GM23338 (cell line): ENCODE results near the gene STKLD1. TPM values are rescaled to one million over a fixed set of nuclear protein-coding genes. Genes with fewer than 3 reads are reported as not detected.
A peak's percentile ranks its signal among the peaks of the same experiment; 100 is the strongest.

ENCODE experiments used
- ATAC-seq: fragments of 200-7000 bp; cut with Tn5 transposase; 3 replicates; pipeline ENCODE4 v1.9.1; 2020
- DNase-seq: peaks from one replicate; pipeline ENCODE4 v3.0.0-alpha.2; 2015; ENCODE audit warnings: low spot score
- H2AFZ ChIP-seq: fragments of 200-600 bp; sonication (generic); 2 replicates; pipeline ENCODE4 v1.8.0; 2016; ENCODE audit warnings: antibody characterized with exemption, mild to moderate bottlenecking, moderate library complexity
- H3F3A ChIP-seq: fragments of 200-600 bp; sonication (generic); replicated peaks from 2 replicates; pipeline ENCODE4 v1.8.0; 2017; ENCODE audit warnings: antibody characterized with exemption, mixed run types, low read depth
- H3K27ac ChIP-seq: fragments of 200-600 bp; sonication (generic); 2 replicates; pipeline ENCODE4 v1.6.1; 2016; ENCODE audit warnings: low read depth
- H3K27me3 ChIP-seq: fragments of 200-600 bp; sonication (generic); 2 replicates; pipeline ENCODE4 v1.8.0; 2016; ENCODE audit warnings: mild to moderate bottlenecking, mixed run types, moderate library complexity; ENCODE audit not compliant: insufficient read depth
- H3K36me3 ChIP-seq: fragments of 200-600 bp; sonication (generic); 2 replicates; pipeline ENCODE4 v1.8.0; 2016; ENCODE audit warnings: mild to moderate bottlenecking; ENCODE audit not compliant: insufficient read depth
- H3K4me1 ChIP-seq: fragments of 200-600 bp; sonication (generic); 2 replicates; pipeline ENCODE4 v1.8.0; 2016; ENCODE audit warnings: mild to moderate bottlenecking, moderate library complexity; ENCODE audit not compliant: insufficient read depth
- H3K4me2 ChIP-seq: fragments of 200-600 bp; sonication (generic); 2 replicates; pipeline ENCODE4 v1.7.1; 2017; ENCODE audit warnings: mixed run types
- H3K4me3 ChIP-seq: fragments of 200-600 bp; sonication (generic); 2 replicates; pipeline ENCODE4 v1.6.1; 2016; ENCODE audit warnings: mixed run types
- H3K79me2 ChIP-seq: fragments of 200-600 bp; sonication (generic); replicated peaks from 2 replicates; pipeline ENCODE4 v1.8.0; 2017; ENCODE audit warnings: mild to moderate bottlenecking; ENCODE audit not compliant: insufficient read depth
- H3K9me2 ChIP-seq: fragments of 200-600 bp; sonication (generic); 2 replicates; pipeline ENCODE4 v1.8.0; 2017; ENCODE audit not compliant: insufficient read depth
- H4K20me1 ChIP-seq: fragments of 200-600 bp; sonication (generic); replicated peaks from 2 replicates; pipeline ENCODE4 v1.8.0; 2017; ENCODE audit warnings: mild to moderate bottlenecking; ENCODE audit not compliant: insufficient read depth
- H3K27ac Mint-ChIP-seq: 2 replicates; pipeline ENCODE4 v1.8.0; 2020; ENCODE audit warnings: inconsistent platforms, mild to moderate bottlenecking, moderate library complexity, mixed read lengths
- H3K27me3 Mint-ChIP-seq: 3 replicates; pipeline ENCODE4 v1.8.0; 2022; ENCODE audit warnings: low read depth, mild to moderate bottlenecking, moderate library complexity, mixed read lengths, inconsistent platforms; ENCODE audit not compliant: insufficient read depth, poor library complexity
- H3K36me3 Mint-ChIP-seq: 3 replicates; pipeline ENCODE4 v1.8.0; 2021; ENCODE audit warnings: low read depth, mild to moderate bottlenecking, inconsistent platforms, moderate library complexity, mixed read lengths
- H3K4me1 Mint-ChIP-seq: 3 replicates; pipeline ENCODE4 v1.8.0; 2020; ENCODE audit warnings: mild to moderate bottlenecking, inconsistent platforms, mixed read lengths
- H3K4me3 Mint-ChIP-seq: 3 replicates; pipeline ENCODE4 v1.8.0; 2021; ENCODE audit warnings: moderate library complexity, mild to moderate bottlenecking, inconsistent platforms, mixed read lengths
- H3K9me3 Mint-ChIP-seq: 3 replicates; pipeline ENCODE4 v1.8.0; 2020; ENCODE audit warnings: moderate library complexity, mild to moderate bottlenecking, inconsistent platforms, mixed read lengths
- POLR2AphosphoS5 ChIP-seq: IDR thresholded peaks from 2 replicates; pipeline ENCODE4 v1.6.1; 2016; ENCODE audit warnings: antibody characterized with exemption, low read depth
- STAT1 ChIP-seq: IDR thresholded peaks from one replicate; pipeline ENCODE4 v1.6.1; 2016; ENCODE audit warnings: antibody characterized with exemption; ENCODE audit not compliant: unreplicated experiment
- ZNF114 ChIP-seq: fragments of 250-450 bp; sonication (Bioruptor Pico); IDR thresholded peaks from 2 replicates; pipeline ENCODE4 v1.5.0; 2020; ENCODE audit warnings: mild to moderate bottlenecking, moderate library complexity
- polyA plus RNA-seq: library from polyadenylated mRNA; unstranded; fragments of >200 nt; fragmentation: Nextera tagmentation; extraction: Ambion mirVana; gene quantifications from 2 replicates; pipeline ENCODE4 v1.2.1, GENCODE V29; 2016
- total RNA-seq: library from RNA; depleted of rRNA; stranded (reverse); fragments of >200 nt; shearing (Covaris generic); gene quantifications from 2 replicates; pipeline ENCODE4 v1.2.3, GENCODE V29; 2014
- TF ChIP-seq, protein P1 (sequence below): fragments of 250-450 bp; sonication (Bioruptor Pico); IDR thresholded peaks from 2 replicates; pipeline ENCODE4 v1.5.0; 2020; ENCODE audit warnings: mild to moderate bottlenecking, moderate library complexity
- TF ChIP-seq, protein P2 (sequence below): IDR thresholded peaks from 2 replicates; pipeline ENCODE4 v1.6.1; 2016; ENCODE audit warnings: antibody characterized with exemption

Gene STKLD1
- total and polyA plus RNA-seq, 2 experiments from 2014 or later = 0.57 TPM; not detected in 1

DNA sequence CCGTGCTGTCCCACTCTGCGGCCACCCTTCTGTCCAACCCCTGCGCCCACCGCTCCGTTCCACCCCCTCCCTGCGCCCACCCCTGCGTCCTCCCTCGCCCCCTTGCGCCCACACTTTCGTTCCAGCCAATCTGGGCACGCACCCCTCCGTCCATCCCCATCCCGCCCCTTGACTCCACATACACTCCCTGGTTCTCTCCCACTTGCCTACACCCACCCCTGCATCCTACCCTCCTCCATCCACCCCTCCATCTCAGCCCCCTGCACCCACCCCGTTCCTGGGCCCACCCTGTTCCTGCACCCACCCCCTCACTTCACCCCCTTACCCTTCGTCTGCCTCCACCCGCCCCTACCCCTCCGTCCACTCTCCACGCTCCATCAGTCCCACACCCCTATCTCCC is 53.0 kb downstream of the STKLD1 start:
- Histone ChIP-seq H3K4me2 (peak overlapping the region; percentile 80), H3K79me2 (no peaks in the 10 kb centered on the region), H3K4me3 (peak overlapping the region; percentile 70), H3K36me3 (no peaks in the 10 kb centered on the region), H3K27ac (no peak overlapping the region), H3F3A (peaks cover 6% of the 10 kb centered on the region), H2AFZ (no peak overlapping the region; the same call in 1 of the 2 replicates), H4K20me1 (no peaks in the 10 kb centered on the region), H3K4me1 (peaks cover 4% of the 10 kb centered on the region; the same call in 1 of the 2 replicates), H3K27me3 (peaks cover 6% of the 10 kb centered on the region), H3K9me2 (no peaks in the 10 kb centered on the region)
- Mint-ChIP-seq H3K4me3 (peak overlapping the region; percentile 67; the same call in 2 of the 3 replicates), H3K9me3 (peaks cover 15% of the 10 kb centered on the region; the same call in 2 of the 3 replicates), H3K27ac (no peak overlapping the region), H3K36me3 (peaks cover 13% of the 10 kb centered on the region), H3K27me3 (peaks cover 18% of the 10 kb centered on the region), H3K4me1 (peaks cover 7% of the 10 kb centered on the region; the same call in 2 of the 3 replicates)
- ATAC-seq (peak; percentile 29), DNase-seq (peak; percentile 80)
- TF ChIP-seq, protein P1, sequence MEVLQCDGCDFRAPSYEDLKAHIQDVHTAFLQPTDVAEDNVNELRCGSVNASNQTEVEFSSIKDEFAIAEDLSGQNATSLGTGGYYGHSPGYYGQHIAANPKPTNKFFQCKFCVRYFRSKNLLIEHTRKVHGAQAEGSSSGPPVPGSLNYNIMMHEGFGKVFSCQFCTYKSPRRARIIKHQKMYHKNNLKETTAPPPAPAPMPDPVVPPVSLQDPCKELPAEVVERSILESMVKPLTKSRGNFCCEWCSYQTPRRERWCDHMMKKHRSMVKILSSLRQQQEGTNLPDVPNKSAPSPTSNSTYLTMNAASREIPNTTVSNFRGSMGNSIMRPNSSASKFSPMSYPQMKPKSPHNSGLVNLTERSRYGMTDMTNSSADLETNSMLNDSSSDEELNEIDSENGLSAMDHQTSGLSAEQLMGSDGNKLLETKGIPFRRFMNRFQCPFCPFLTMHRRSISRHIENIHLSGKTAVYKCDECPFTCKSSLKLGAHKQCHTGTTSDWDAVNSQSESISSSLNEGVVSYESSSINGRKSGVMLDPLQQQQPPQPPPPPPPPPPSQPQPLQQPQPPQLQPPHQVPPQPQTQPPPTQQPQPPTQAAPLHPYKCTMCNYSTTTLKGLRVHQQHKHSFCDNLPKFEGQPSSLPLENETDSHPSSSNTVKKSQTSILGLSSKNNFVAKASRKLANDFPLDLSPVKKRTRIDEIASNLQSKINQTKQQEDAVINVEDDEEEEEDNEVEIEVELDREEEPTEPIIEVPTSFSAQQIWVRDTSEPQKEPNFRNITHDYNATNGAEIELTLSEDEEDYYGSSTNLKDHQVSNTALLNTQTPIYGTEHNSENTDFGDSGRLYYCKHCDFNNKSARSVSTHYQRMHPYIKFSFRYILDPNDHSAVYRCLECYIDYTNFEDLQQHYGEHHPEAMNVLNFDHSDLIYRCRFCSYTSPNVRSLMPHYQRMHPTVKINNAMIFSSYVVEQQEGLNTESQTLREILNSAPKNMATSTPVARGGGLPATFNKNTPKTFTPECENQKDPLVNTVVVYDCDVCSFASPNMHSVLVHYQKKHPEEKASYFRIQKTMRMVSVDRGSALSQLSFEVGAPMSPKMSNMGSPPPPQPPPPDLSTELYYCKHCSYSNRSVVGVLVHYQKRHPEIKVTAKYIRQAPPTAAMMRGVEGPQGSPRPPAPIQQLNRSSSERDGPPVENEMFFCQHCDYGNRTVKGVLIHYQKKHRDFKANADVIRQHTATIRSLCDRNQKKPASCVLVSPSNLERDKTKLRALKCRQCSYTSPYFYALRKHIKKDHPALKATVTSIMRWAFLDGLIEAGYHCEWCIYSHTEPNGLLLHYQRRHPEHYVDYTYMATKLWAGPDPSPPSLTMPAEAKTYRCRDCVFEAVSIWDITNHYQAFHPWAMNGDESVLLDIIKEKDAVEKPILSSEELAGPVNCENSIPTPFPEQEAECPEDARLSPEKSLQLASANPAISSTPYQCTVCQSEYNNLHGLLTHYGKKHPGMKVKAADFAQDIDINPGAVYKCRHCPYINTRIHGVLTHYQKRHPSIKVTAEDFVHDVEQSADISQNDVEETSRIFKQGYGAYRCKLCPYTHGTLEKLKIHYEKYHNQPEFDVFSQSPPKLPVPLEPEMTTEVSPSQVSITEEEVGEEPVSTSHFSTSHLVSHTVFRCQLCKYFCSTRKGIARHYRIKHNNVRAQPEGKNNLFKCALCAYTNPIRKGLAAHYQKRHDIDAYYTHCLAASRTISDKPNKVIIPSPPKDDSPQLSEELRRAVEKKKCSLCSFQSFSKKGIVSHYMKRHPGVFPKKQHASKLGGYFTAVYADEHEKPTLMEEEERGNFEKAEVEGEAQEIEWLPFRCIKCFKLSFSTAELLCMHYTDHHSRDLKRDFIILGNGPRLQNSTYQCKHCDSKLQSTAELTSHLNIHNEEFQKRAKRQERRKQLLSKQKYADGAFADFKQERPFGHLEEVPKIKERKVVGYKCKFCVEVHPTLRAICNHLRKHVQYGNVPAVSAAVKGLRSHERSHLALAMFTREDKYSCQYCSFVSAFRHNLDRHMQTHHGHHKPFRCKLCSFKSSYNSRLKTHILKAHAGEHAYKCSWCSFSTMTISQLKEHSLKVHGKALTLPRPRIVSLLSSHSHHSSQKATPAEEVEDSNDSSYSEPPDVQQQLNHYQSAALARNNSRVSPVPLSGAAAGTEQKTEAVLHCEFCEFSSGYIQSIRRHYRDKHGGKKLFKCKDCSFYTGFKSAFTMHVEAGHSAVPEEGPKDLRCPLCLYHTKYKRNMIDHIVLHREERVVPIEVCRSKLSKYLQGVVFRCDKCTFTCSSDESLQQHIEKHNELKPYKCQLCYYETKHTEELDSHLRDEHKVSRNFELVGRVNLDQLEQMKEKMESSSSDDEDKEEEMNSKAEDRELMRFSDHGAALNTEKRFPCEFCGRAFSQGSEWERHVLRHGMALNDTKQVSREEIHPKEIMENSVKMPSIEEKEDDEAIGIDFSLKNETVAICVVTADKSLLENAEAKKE (CRISPR knock-in tag) = no peak
- TF ChIP-seq, protein P2, sequence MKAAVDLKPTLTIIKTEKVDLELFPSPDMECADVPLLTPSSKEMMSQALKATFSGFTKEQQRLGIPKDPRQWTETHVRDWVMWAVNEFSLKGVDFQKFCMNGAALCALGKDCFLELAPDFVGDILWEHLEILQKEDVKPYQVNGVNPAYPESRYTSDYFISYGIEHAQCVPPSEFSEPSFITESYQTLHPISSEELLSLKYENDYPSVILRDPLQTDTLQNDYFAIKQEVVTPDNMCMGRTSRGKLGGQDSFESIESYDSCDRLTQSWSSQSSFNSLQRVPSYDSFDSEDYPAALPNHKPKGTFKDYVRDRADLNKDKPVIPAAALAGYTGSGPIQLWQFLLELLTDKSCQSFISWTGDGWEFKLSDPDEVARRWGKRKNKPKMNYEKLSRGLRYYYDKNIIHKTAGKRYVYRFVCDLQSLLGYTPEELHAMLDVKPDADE = no peak
- no peak for TF ChIP-seq POLR2AphosphoS5
- no peak for TF ChIP-seq ZNF114 (CRISPR knock-in tag)
- no peak for TF ChIP-seq STAT1
